Ovary (tissue), 9 donors: ENCODE measurements around the gene AGBL4. TPM values are rescaled to one million over a fixed set of nuclear protein-coding genes. Genes with fewer than 3 reads are reported as not detected.
"Not testable (repeated sequence)": the region's sequence is repeated elsewhere in the genome, so short reads cannot be mapped to it uniquely, and the experiment has no call there.

ENCODE experiments used
- DNase-seq, 5 donors: peaks; one replicate each; pipeline ENCODE4 v3.0.0-alpha.2; 2019 to 2020
- H3K27ac ChIP-seq, 2 donors: fragments of 200-600 bp; one replicate each; pipeline versions ENCODE4 v1.5.1 to v1.8.0; 2019 to 2022
- H3K27me3 ChIP-seq: fragments of 200-600 bp; one replicate; pipeline ENCODE4 v1.8.0; 2022
- H3K36me3 ChIP-seq: fragments of 200-600 bp; sonication (generic); one replicate; pipeline ENCODE4 v1.5.1; 2019
- H3K4me1 ChIP-seq: one replicate; pipeline ENCODE4 v1.8.1; 2013; ENCODE audit warnings: mild to moderate bottlenecking, moderate library complexity; ENCODE audit not compliant: insufficient read depth
- H3K4me3 ChIP-seq: fragments of 200-600 bp; sonication (generic); one replicate; pipeline ENCODE4 v1.5.1; 2017
- H3K9me3 ChIP-seq, 2 donors: fragments of 200-600 bp in 1 of 2; sonication (generic) in 1 of 2; one replicate each; pipeline versions ENCODE4 v1.5.1 to v1.8.1; 2013 to 2019; ENCODE audit warnings: mild to moderate bottlenecking in 1 of 2, moderate library complexity in 1 of 2
- EP300 ChIP-seq: sonication (generic); formaldehyde crosslinking; IDR thresholded peaks from one replicate; pipeline ENCODE4 v1.6.1; 2017; ENCODE audit warnings: antibody characterized with exemption
- POLR2A ChIP-seq: fragments of 450-650 bp; IDR thresholded peaks from one replicate; pipeline ENCODE4 v1.6.1; 2017; ENCODE audit warnings: antibody characterized with exemption, mild to moderate bottlenecking, moderate library complexity
- WGBS, 3 donors: extraction: QIAGEN DNeasy Blood & Tissue Kit in 1 of 3; methylation state at CpG; one replicate each; pipeline versions ENCODE4 v1.1.5 to v1.1.7; 2013 to 2017; 5-methylcytosine and 5-hydroxymethylcytosine counted together
- intact Hi-C, 4 donors: fragments of 100-400 bp; cut with DNase I; formaldehyde crosslinking; loops; one replicate each; pipeline versions ENCODE4 v1.11.0 to v1.15.1; 2022 to 2023
- polyA plus RNA-seq, 2 donors: library from polyadenylated mRNA; stranded (reverse); fragments of 200-250 nt in 1 of 2; fragments of 350-450 nt in 1 of 2; fragmentation: Illumina TruSeq in 1 of 2; extraction: RNeasy Lipid Tissue Mini Kit (QIAGEN cat#74804) in 1 of 2; gene quantifications; one replicate each; pipeline ENCODE4 v1.2.3, GENCODE V29; 2013 to 2014
- total RNA-seq, 7 donors: library from RNA; depleted of rRNA in 2 of 7; stranded (reverse); fragments of >200 nt in 2 of 7; fragmentation: NEBNext Ultra II Directional in 3 of 7; extraction: Animal tissue kit (Norgen Biotek cat#: 25700) in 3 of 7; gene quantifications; one replicate each; pipeline versions ENCODE4 v1.1.0 to v1.2.4, GENCODE V29; 2016 to 2023
- TF ChIP-seq, protein P1 (sequence below), 3 donors: fragments of 450-650 bp in 2 of 3; fragments of 200-600 bp in 1 of 3; IDR thresholded peaks; one replicate each; pipeline versions ENCODE4 v1.5.1 to v1.8.0; 2016 to 2022; ENCODE audit warnings: antibody characterized with exemption in 3 of 3, mild to moderate bottlenecking in 1 of 3
- donor health status: DM: no; HTN: no; CAD: no; lungs with moderate emphysema.
- donor health status: DM: no; HTN: no; CAD: no.
- donor health status: Bipolar disorder and iron deficiency.
- donor health status: DM: yes; HTN: yes; CAD: no.
- donor health status: DM: no; HTN: no; CAD: no.
- donor health status: DM: yes; HTN: yes; CAD: no.

The AGBL4 gene
- total and polyA plus RNA-seq, 9 donors = 0.15 to 6.2 (median 0.64) TPM

- Histone ChIP-seq H3K4me3 (no peak overlapping the region), H3K36me3 (no peaks in the 10 kb centered on the region), H3K4me1 (no peaks in the 10 kb centered on the region), H3K9me3 (no peaks in the 10 kb centered on the region), H3K27ac (no peak overlapping the region), H3K27me3 (no peaks in the 10 kb centered on the region)
- 41 to 59% (median 57%) methylated on average over 3 of the region's 3 CpGs for WGBS, 3 donors
- intact Hi-C loops = no loop called here
- TF ChIP-seq EP300 (no peak), POLR2A (no peak)
- TF ChIP-seq, protein P1, sequence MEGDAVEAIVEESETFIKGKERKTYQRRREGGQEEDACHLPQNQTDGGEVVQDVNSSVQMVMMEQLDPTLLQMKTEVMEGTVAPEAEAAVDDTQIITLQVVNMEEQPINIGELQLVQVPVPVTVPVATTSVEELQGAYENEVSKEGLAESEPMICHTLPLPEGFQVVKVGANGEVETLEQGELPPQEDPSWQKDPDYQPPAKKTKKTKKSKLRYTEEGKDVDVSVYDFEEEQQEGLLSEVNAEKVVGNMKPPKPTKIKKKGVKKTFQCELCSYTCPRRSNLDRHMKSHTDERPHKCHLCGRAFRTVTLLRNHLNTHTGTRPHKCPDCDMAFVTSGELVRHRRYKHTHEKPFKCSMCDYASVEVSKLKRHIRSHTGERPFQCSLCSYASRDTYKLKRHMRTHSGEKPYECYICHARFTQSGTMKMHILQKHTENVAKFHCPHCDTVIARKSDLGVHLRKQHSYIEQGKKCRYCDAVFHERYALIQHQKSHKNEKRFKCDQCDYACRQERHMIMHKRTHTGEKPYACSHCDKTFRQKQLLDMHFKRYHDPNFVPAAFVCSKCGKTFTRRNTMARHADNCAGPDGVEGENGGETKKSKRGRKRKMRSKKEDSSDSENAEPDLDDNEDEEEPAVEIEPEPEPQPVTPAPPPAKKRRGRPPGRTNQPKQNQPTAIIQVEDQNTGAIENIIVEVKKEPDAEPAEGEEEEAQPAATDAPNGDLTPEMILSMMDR (IDR thresholded peaks at IDR 0.05) = no peak
- DNase-seq = no peak
These were observed 258.7 kb downstream of the AGBL4 start for GRCh38 chr1:49765034-49765433.

GRCh38 chr1:49738118-49738517 is 285.6 kb downstream of the AGBL4 start:
- H3K27me3 ChIP-seq, DNase-seq, H3K27ac ChIP-seq, H3K4me3 ChIP-seq, H3K36me3 ChIP-seq, intact Hi-C loops, H3K9me3 ChIP-seq, H3K4me1 ChIP-seq: not testable (repeated sequence)
- 84 to 91% (median 86%) methylated on average over 9 of the region's 9 CpGs for WGBS, 3 donors

DNA sequence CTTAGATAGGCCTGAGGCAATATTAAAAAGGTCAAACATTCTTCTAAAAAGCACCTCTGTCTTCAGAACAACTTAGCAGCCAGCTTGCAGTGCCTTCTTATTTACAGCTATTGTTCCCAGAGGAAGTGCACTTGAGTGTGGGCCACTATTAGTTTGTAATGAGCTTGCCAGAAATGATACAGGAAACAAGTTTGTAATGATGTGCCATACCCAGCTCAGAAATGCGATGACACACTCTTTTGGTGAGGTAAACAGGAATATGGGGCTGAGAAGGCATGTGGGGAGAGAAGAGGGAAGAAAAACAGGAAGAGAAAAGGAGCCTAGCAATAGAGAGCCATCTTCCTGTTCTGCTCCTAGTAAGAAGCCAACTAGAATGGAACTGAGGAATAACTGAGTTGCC is 295.4 kb downstream of the AGBL4 start:
- no peak overlapping the region for H3K4me3 ChIP-seq
- H3K27ac ChIP-seq = no peak overlapping the region
- 56 to 70% (median 59%) methylated on average over 1 of the region's 1 CpG for WGBS, 3 donors
- no peaks in the 10 kb centered on the region for H3K27me3 ChIP-seq
- DNase-seq = no peak
- no peaks in the 10 kb centered on the region for H3K4me1 ChIP-seq
- intact Hi-C loops = no loop called here
- TF ChIP-seq, protein P1 (IDR thresholded peaks at IDR 0.05) = no peak
- TF ChIP-seq POLR2A = no peak
- no peak for TF ChIP-seq EP300
- H3K9me3 ChIP-seq = peaks cover 0 to 7% of the 10 kb centered on the region in 2 donors
- no peaks in the 10 kb centered on the region for H3K36me3 ChIP-seq

GRCh38 chr1:49723662-49724061 is 300.1 kb downstream of the AGBL4 start:
- Histone ChIP-seq H3K4me1 (no peaks in the 10 kb centered on the region), H3K27me3 (no peaks in the 10 kb centered on the region), H3K4me3 (no peak overlapping the region), H3K27ac (no peak overlapping the region), H3K36me3 (no peaks in the 10 kb centered on the region), H3K9me3 (no peaks in the 10 kb centered on the region)
- WGBS, 3 donors = 88 to 96% (median 96%) methylated on average over 1 of the region's 1 CpG
- intact Hi-C loops = no loop called here
- TF ChIP-seq, protein P1 (IDR thresholded peaks at IDR 0.05) = no peak
- no peak for TF ChIP-seq EP300
- no peak for TF ChIP-seq POLR2A
- no peak for DNase-seq

- H3K36me3 ChIP-seq = no peaks in the 10 kb centered on the region
- DNase-seq = no peak
- H3K4me3 ChIP-seq = no peak overlapping the region
- no peak overlapping the region for H3K27ac ChIP-seq
- intact Hi-C loops = no loop called here
- TF ChIP-seq, protein P1 (IDR thresholded peaks at IDR 0.05) = no peak
- TF ChIP-seq POLR2A (no peak), EP300 (no peak)
- no peaks in the 10 kb centered on the region for H3K4me1 ChIP-seq
- H3K27me3 ChIP-seq = no peaks in the 10 kb centered on the region
- H3K9me3 ChIP-seq = no peaks in the 10 kb centered on the region
- WGBS, 3 donors = 62 to 71% (median 70%) methylated on average over 4 of the region's 4 CpGs
These were observed 329.4 kb downstream of the AGBL4 start for GRCh38 chr1:49694251-49694827.
